KBM-7 (cell line): ENCODE results near the gene GPR37L1.

Experiments
- DNase-seq: peaks from one replicate; pipeline ENCODE4 v3.0.0-alpha.2; 2015
- in situ Hi-C: fragments of 300-500 bp; cut with MboI; formaldehyde crosslinking; loops from 2 replicates; pipeline ENCODE4 v1.14.3; 2020; ENCODE audit warnings: low sequenced_read_pairs, low pct_unique_long_range_greater_than_20kb, mixed read lengths

The GPR37L1 gene, protein sequence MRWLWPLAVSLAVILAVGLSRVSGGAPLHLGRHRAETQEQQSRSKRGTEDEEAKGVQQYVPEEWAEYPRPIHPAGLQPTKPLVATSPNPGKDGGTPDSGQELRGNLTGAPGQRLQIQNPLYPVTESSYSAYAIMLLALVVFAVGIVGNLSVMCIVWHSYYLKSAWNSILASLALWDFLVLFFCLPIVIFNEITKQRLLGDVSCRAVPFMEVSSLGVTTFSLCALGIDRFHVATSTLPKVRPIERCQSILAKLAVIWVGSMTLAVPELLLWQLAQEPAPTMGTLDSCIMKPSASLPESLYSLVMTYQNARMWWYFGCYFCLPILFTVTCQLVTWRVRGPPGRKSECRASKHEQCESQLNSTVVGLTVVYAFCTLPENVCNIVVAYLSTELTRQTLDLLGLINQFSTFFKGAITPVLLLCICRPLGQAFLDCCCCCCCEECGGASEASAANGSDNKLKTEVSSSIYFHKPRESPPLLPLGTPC

DNA sequence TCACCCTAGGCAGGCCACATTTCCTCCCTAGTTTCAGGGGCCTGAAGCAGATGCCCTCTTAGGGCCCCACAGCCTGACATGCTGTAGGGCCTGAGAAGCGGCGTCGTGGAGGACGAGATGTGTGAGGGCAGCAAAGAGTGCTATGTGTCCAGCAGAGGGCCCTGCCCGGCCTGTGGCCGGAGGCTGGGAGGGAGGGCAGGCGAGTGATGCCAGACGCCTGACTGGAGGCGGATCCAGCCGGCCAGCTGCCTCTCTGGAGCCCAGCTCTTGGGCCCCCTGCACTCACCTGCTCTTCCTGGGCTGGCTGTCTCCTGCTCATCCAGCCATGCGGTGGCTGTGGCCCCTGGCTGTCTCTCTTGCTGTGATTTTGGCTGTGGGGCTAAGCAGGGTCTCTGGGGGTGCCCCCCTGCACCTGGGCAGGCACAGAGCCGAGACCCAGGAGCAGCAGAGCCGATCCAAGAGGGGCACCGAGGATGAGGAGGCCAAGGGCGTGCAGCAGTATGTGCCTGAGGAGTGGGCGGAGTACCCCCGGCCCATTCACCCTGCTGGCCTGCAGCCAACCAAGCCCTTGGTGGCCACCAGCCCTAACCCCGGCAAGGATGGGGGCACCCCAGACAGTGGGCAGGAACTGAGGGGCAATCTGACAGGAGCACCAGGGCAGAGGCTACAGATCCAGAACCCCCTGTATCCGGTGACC lies at the start of gene GPR37L1:
Gene GPR37L1, plus strand, starts transcription at position 279 of the 697 bp plus-strand sequence. Its CDS starts 47 bp downstream, at position 326.
- DNase-seq: no peak
- in situ Hi-C loops: loop anchor here (10.0 to 25.0 kb wide), 2 partner anchors 108 to 235 kb away; partner anchors contain the start of genes ELF3 and SHISA4

DNA sequence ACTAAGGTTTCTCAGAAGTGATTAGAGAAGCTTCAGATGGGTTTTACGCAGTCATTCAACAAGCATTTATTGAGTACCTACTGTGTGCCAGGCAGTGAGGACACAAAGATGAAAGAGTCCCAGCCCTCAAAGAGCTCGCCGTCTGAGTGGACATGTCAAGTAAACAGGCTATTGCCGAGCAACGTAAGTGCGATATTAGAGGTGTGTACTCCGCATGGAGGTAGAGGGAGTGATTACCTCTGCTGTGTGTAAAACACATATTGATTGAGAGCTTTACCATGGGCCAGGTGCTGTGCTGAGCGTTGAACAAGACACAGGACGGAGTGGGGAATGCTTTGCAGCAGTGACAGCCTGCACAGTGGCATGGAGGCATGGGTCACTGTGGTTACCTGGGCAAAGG lies 49.5 kb upstream of the GPR37L1 start:
- in situ Hi-C loops: no loop called here
- no peak for DNase-seq

DNA sequence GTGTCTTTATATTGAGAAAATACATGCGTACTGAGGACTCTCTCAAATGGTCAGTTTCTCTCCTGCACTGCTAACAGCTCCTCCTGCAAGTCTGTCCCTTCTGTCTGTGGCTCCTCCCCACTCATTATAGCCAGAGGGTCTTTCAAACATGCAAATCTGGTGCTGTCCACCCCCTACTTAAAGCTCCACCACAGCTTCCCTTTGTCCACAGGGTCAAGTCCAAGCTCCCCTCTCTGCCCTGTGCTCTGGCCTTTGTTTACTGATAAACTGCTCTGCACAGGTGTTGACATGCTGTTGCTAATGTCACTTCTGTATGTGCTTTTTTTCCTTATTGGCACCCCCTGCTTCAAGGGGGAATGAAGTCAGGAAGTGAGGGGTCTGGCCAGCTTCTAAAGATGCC lies 47.7 kb upstream of the GPR37L1 start:
- no peak for DNase-seq

DNA sequence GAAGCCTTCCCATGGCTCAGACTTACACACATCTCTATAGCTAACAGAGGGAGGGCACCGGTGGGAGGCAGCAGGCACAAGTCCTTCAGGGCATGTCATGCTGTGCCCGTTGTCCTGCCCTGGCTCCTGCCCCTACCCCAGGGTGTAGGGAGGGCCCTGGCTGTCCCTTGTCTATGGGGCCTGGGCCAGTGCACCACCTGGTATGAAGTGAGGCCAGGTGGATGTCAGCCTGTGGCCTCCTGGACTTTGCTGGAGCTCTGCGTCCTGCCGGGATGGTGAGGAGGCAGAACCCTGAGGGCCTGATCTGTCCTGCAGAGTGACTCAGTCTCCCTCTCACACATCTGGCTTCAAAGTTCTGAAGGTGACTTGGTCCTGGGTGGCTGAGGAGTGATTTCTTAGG lies 47.3 kb upstream of the GPR37L1 start:
- DNase-seq: no peak
- in situ Hi-C loops: no loop called here

More for the DNA sequence above, 47.7 kb upstream of the GPR37L1 start:
- in situ Hi-C loops: no loop called here

DNA sequence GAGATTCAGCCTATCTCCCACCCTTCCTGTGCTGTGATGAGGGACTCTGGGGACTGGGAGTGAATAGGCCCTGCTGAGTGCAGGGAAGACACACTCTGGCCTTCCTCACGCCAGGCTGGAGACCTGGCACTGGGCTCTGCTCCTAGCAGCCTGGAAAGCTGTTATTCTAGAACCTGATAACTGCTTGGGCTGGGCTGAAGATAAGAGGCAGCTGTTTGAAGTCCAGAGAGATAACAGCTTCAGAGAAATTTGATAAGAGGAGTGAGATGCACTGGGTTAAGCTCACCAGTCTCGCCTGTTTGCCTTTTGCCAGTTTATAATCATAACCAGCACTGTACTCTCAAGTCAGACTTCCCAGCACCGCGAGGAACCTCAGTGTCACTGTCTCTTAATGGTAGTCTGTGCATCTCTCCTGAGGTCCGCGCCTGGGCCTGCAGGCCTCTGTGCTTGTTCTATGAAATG lies 46.6 kb upstream of the GPR37L1 start:
- peak; percentile 4 for DNase-seq
- in situ Hi-C loops: no loop called here

DNA sequence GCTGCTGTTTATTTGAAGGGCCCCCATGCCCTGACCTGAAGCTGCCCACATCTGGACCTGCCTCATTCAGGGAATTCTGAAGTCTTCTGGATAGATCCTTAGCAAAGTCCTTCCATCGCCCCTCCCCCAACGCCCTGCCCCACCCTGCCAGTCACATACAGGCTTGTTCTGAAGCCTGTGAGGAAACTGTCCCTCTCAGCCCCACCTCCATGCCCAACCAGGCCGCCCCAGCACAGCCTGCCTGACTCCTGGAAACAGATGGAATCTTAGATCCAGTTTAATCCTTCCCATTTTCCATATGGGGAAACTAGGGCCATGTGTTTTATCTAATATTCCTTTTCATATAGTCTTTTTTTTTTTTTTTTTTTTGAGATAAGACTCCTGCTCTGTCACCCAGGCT lies 44.5 kb upstream of the GPR37L1 start:
- DNase-seq: no peak
- in situ Hi-C loops: no loop called here

DNA sequence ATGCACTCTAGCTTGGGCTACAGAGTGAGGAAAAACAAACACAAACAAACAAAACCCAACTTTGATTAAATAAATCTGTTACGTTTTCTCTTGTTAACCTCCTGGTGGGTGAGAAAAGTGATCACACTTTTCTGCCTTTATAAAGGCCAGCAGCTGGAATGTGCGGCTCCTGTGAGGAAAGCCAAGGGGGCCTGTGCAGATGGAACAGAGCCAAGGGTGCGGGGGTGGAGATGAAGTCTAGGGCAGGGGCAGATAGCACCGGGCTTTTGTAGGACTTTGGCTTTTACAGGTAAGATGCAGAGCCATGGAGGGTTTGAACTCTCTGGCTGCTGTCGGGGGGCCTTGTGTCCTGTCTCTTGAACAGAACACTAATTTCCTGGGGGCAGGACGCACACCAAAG lies 40.7 kb upstream of the GPR37L1 start:
- DNase-seq: no peak
- in situ Hi-C loops: no loop called here

- no peak for DNase-seq
- in situ Hi-C loops: no loop called here
Measured at GRCh38 chr1:202084791-202085681, 37.7 kb upstream of the GPR37L1 start.

- in situ Hi-C loops: no loop called here
- no peak for DNase-seq
Measured at GRCh38 chr1:202085682-202086373, 36.9 kb upstream of the GPR37L1 start.

GRCh38 chr1:202086579-202087350 lies 36.0 kb upstream of the GPR37L1 start:
- no peak for DNase-seq
- in situ Hi-C loops: no loop called here

GRCh38 chr1:202088206-202088605 lies 34.5 kb upstream of the GPR37L1 start:
- in situ Hi-C loops: no loop called here
- no peak for DNase-seq

DNA sequence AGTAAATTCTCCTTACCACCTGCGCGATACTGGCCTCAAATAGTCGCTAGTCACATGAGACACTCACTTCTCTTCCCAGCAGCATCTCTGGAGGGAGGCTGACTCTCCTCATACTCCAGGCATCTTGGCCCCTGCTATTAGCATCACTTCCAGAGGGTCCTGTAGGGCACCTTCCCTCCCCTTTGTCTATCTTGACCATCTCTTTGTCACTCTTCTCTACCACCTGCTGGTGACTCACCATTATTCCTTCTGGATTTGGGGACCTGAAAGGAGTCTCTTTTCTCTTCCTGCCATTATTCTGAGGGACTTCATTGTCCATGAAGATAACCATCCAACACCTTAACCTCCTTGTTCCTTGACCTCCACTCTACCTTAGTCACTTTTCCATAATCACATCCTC lies 31.7 kb upstream of the GPR37L1 start:
- in situ Hi-C loops: no loop called here
- DNase-seq: no peak

DNA sequence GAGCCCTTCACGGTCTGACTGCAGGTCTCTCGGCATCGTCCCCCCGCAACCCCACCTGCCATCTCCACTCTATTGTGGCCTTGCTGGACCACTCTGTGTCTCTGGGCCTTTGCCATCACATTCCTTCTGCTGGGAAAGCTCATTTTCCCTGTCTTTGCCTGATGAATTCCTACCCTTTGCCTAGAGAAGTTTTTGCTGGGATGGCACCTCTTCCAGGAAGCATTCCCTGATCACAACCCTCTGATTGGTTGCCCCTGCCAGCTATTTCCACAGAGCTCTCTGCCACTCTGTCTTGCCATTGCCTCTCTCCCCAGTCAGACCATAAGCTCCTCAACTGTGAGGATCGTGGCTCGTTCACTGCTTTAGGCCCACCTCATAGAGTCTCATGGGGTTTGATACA lies 28.9 kb upstream of the GPR37L1 start:
- DNase-seq: no peak
- in situ Hi-C loops: no loop called here

- in situ Hi-C loops: loop anchor here (25.0 kb wide), 1 partner anchor 214 kb away; the partner anchor contains the start of gene SHISA4
- no peak for DNase-seq
Measured at GRCh38 chr1:202101184-202101583, 21.5 kb upstream of the GPR37L1 start.

DNA sequence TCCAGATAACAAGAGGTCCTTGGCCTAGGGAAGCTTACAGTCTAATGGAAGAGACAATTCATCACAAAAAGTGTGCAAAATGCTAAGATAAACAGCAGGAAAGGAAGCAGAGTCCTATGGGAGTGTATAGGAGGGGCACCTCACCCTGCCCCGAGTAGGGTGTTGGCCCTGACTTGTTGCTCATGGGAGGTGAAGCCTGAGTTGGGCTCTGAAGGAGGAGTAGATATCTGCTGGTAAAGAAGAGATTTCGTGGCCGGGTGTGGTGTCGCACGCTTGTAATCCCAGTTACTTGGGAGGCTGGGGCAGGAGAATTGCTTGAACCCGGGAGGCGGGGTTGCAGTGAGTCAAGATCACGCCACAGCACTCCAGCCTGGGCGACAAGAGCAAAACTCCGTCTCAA lies 18.6 kb upstream of the GPR37L1 start:
- DNase-seq: no peak
- in situ Hi-C loops: loop anchor here (25.0 kb wide), 1 partner anchor 217 kb away; the partner anchor contains the start of gene SHISA4

DNA sequence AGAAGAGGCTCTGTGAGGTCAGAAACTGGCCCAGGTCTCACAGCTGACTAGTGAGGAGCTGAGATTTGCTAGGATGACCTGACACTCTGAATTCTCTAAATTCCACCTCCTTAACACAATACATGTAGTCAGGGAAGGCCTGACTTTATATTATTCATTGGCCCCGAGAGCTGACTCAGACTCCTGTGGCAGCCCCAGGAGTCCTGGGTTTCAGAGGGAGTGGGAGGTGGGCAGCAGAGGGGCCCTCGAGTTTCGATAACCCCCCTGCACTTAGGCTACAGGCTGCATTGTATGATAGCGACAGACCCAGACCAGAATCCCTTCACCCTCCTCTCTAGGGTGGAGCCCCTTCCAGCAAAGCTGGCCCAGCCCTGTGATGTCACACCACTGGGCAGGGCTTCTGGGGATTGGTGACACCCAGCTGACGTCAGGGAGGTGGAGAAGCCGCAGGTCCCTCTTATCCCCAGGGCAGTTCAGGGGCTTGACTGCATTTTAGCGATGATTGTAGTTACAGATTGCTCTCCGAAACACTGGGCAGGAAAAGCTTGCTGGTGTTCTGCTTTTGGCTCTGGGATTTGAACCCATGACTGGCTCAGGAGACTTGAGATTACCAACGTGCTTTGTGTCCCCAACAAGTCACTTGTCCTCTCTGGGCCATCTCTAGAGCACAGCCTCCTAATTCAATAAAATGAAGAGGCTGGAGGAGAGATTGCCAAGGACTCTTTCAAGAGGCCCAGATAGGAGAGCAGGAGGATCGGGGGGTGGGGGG lies 17.0 kb upstream of the GPR37L1 start:
- no peak for DNase-seq
- in situ Hi-C loops: loop anchor here (25.0 kb wide), 1 partner anchor 218 kb away; the partner anchor contains the start of gene SHISA4
